HEK293 (cell line): Measurements from ENCODE around the gene FBXL13.

Experiments
- KLF9 ChIP-seq: fragments of 450-650 bp; formaldehyde crosslinking; IDR thresholded peaks from 2 replicates; pipeline ENCODE4 v1.5.1; 2016; ENCODE audit warnings: missing biosample characterization, missing genetic modification characterization, low read depth
- ZBTB1 ChIP-seq: fragments of 450-650 bp; formaldehyde crosslinking; IDR thresholded peaks from 2 replicates; pipeline ENCODE4 v1.5.1; 2016; ENCODE audit warnings: missing biosample characterization, missing genetic modification characterization
- ZNF214 ChIP-seq: fragments of 450-650 bp; formaldehyde crosslinking; IDR thresholded peaks from 2 replicates; pipeline ENCODE4 v1.5.1; 2017; ENCODE audit warnings: missing biosample characterization, mild to moderate bottlenecking, missing genetic modification characterization, borderline replicate concordance
- ZNF324 ChIP-seq: fragments of 450-650 bp; formaldehyde crosslinking; IDR thresholded peaks from 2 replicates; pipeline ENCODE4 v1.5.1; 2016; ENCODE audit warnings: missing biosample characterization, missing genetic modification characterization
- ZNF350 ChIP-seq: fragments of 450-650 bp; formaldehyde crosslinking; IDR thresholded peaks from 2 replicates; pipeline ENCODE4 v1.5.0; 2017; ENCODE audit warnings: missing biosample characterization, mild to moderate bottlenecking, missing genetic modification characterization
- ZNF558 ChIP-seq: fragments of 450-650 bp; formaldehyde crosslinking; IDR thresholded peaks from 2 replicates; pipeline ENCODE4 v1.5.1; 2016; ENCODE audit warnings: missing biosample characterization, missing genetic modification characterization
- ZNF624 ChIP-seq: fragments of 450-650 bp; formaldehyde crosslinking; IDR thresholded peaks from 2 replicates; pipeline ENCODE4 v1.5.1; 2017; ENCODE audit warnings: missing biosample characterization, missing genetic modification characterization
- TF ChIP-seq, protein P1 (sequence below): fragments of 450-650 bp; formaldehyde crosslinking; IDR thresholded peaks from 2 replicates; pipeline ENCODE4 v1.5.1; 2016; ENCODE audit warnings: missing biosample characterization, missing genetic modification characterization
- TF ChIP-seq, protein P2 (sequence below): sonication (generic); formaldehyde crosslinking; IDR thresholded peaks from 2 replicates; pipeline ENCODE4 v1.8.1; 2022; ENCODE audit warnings: mild to moderate bottlenecking, moderate library complexity, missing genetic modification reagents
- TF ChIP-seq, protein P3 (sequence below): fragments of 450-650 bp; formaldehyde crosslinking; IDR thresholded peaks from 2 replicates; pipeline ENCODE4 v1.5.1; 2016; ENCODE audit warnings: missing biosample characterization, missing genetic modification characterization

DNA sequence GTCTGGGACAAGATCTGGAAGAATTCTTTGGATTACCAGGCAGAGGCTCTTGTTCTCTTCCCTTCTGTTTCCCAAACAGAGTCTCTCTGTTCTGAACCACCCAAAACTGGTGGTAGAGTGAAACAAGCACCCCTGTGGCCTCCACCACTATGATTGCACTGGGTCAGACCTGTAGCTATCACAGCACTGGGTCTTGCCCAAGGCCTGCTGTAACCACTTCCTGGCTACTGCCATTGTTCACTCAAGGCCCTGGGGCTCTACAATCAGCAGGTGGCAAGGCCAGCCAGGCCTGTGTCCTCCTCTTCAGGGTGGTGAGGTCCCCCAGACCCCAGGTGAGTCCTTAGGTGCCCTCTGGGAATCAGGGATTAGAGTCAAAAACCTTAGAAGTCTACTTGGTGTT lies 165.9 kb downstream of the FBXL13 start:
- TF ChIP-seq ZNF214 (tag by site-specific recombination) = no peak
- TF ChIP-seq, protein P1, sequence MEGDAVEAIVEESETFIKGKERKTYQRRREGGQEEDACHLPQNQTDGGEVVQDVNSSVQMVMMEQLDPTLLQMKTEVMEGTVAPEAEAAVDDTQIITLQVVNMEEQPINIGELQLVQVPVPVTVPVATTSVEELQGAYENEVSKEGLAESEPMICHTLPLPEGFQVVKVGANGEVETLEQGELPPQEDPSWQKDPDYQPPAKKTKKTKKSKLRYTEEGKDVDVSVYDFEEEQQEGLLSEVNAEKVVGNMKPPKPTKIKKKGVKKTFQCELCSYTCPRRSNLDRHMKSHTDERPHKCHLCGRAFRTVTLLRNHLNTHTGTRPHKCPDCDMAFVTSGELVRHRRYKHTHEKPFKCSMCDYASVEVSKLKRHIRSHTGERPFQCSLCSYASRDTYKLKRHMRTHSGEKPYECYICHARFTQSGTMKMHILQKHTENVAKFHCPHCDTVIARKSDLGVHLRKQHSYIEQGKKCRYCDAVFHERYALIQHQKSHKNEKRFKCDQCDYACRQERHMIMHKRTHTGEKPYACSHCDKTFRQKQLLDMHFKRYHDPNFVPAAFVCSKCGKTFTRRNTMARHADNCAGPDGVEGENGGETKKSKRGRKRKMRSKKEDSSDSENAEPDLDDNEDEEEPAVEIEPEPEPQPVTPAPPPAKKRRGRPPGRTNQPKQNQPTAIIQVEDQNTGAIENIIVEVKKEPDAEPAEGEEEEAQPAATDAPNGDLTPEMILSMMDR (tag by site-specific recombination) = no peak
- no peak for TF ChIP-seq ZNF624 (tag by site-specific recombination)
- TF ChIP-seq, protein P2, sequence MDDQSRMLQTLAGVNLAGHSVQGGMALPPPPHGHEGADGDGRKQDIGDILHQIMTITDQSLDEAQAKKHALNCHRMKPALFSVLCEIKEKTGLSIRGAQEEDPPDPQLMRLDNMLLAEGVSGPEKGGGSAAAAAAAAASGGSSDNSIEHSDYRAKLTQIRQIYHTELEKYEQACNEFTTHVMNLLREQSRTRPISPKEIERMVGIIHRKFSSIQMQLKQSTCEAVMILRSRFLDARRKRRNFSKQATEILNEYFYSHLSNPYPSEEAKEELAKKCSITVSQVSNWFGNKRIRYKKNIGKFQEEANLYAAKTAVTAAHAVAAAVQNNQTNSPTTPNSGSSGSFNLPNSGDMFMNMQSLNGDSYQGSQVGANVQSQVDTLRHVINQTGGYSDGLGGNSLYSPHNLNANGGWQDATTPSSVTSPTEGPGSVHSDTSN (CRISPR knock-in tag) = no peak
- TF ChIP-seq, protein P3, sequence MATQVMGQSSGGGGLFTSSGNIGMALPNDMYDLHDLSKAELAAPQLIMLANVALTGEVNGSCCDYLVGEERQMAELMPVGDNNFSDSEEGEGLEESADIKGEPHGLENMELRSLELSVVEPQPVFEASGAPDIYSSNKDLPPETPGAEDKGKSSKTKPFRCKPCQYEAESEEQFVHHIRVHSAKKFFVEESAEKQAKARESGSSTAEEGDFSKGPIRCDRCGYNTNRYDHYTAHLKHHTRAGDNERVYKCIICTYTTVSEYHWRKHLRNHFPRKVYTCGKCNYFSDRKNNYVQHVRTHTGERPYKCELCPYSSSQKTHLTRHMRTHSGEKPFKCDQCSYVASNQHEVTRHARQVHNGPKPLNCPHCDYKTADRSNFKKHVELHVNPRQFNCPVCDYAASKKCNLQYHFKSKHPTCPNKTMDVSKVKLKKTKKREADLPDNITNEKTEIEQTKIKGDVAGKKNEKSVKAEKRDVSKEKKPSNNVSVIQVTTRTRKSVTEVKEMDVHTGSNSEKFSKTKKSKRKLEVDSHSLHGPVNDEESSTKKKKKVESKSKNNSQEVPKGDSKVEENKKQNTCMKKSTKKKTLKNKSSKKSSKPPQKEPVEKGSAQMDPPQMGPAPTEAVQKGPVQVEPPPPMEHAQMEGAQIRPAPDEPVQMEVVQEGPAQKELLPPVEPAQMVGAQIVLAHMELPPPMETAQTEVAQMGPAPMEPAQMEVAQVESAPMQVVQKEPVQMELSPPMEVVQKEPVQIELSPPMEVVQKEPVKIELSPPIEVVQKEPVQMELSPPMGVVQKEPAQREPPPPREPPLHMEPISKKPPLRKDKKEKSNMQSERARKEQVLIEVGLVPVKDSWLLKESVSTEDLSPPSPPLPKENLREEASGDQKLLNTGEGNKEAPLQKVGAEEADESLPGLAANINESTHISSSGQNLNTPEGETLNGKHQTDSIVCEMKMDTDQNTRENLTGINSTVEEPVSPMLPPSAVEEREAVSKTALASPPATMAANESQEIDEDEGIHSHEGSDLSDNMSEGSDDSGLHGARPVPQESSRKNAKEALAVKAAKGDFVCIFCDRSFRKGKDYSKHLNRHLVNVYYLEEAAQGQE (tag by site-specific recombination) = no peak
- no peak for TF ChIP-seq KLF9 (tag by site-specific recombination)
- TF ChIP-seq ZNF558 (tag by site-specific recombination) = no peak
- no peak for TF ChIP-seq ZNF324 (tag by site-specific recombination)
- no peak for TF ChIP-seq ZNF350
- TF ChIP-seq ZBTB1 (tag by site-specific recombination) = no peak
